ENCODE results near the gene PTPRQ. TPM values are rescaled to one million over a fixed set of nuclear protein-coding genes. Genes with fewer than 3 reads are reported as not detected.

PTPRQ gene
- total RNA-seq, 1 experiment from 2014 or later, result not detected

DNA sequence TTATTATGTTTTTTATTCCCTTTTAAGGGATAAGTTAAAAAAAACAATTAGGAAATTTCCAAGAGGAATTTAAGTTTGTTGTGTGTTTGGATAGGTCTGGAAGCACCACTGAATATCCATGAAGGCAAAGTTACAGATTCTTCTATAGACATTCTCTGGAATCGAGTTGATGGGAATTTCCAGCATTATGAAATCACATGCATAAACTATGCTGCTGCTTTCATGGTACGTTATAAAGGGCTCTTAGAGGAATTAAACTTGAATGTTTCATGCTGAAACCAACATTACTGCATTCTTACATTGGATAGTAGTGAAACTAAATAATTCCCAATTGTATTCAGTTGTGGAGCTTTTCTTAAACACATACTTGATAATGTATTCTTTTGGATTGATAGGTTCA is 21.5 kb upstream of the PTPRQ start:
- no peaks in the 10 kb centered on the region for H3K9me3 ChIP-seq (ENCODE audit: insufficient read depth, low read depth)
- CTCF ChIA-PET, result no interaction called here
- no peaks in the 10 kb centered on the region for H4K20me1 ChIP-seq (ENCODE audit: insufficient read depth)
- no TSS peak for BruUV-seq (replicated peaks)
- no peaks in the 10 kb centered on the region for H3K36me3 ChIP-seq (ENCODE audit: low read depth)
- H3K27me3 ChIP-seq (ENCODE audit: insufficient read depth, low read depth), result no peaks in the 10 kb centered on the region
- POLR2A ChIA-PET (ENCODE audit: unreplicated experiment), result no interaction called here
- no peak overlapping the region for H3K4me3 ChIP-seq
- H3F3A ChIP-seq (ENCODE audit: insufficient read depth, low read depth), result no peaks in the 10 kb centered on the region
- TF ChIP-seq, protein P1, sequence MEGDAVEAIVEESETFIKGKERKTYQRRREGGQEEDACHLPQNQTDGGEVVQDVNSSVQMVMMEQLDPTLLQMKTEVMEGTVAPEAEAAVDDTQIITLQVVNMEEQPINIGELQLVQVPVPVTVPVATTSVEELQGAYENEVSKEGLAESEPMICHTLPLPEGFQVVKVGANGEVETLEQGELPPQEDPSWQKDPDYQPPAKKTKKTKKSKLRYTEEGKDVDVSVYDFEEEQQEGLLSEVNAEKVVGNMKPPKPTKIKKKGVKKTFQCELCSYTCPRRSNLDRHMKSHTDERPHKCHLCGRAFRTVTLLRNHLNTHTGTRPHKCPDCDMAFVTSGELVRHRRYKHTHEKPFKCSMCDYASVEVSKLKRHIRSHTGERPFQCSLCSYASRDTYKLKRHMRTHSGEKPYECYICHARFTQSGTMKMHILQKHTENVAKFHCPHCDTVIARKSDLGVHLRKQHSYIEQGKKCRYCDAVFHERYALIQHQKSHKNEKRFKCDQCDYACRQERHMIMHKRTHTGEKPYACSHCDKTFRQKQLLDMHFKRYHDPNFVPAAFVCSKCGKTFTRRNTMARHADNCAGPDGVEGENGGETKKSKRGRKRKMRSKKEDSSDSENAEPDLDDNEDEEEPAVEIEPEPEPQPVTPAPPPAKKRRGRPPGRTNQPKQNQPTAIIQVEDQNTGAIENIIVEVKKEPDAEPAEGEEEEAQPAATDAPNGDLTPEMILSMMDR (conservative IDR thresholded peaks at IDR 0.05), result no peak
- no peak for TF ChIP-seq EZH2 (IDR thresholded peaks at IDR 0.05; ENCODE audit: low read depth)
- no peaks in the 10 kb centered on the region for H3K79me2 ChIP-seq (ENCODE audit: low read depth)
- H3K27ac ChIP-seq, result no peak overlapping the region
- peak overlapping the region; percentile 66; the same call in 1 of the 2 replicates for H2AFZ ChIP-seq
- H3K9me2 ChIP-seq (ENCODE audit: insufficient read depth), result 0 out of 2 replicates have a peak, but pooled peaks cover 4% of the 10 kb centered on the region
- DNase-seq, result no peak
- no peaks in the 10 kb centered on the region for H3K4me1 ChIP-seq (replicated peaks; ENCODE audit: insufficient read depth)
- no peak overlapping the region for H3K4me2 ChIP-seq
- intact Hi-C loops (cut with micrococcal nuclease; ENCODE audit: unreplicated experiment), result no loop called here

DNA sequence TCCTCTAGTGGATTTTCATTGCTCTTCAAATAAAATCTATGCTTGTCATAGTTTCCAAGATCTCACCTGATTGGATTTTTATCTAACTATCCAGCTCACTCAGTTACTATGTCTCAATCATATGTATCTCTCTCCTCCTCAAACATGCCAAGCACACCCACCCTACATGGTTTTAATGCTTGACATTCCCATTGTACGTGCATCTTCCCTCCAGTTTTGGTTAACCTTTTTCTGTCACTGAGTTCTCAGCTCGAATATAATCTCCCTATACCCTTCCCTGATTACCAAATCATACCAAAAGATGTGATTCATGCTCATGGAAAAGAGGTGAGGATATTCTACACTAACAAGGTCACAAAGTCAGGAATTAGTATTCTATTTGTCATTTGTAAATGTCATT is 12.0 kb upstream of the PTPRQ start:
- Histone ChIP-seq H3K4me3 (no peak overlapping the region), H3K9me3 (ENCODE audit: insufficient read depth, low read depth) (no peaks in the 10 kb centered on the region), H4K20me1 (ENCODE audit: insufficient read depth) (no peaks in the 10 kb centered on the region), H3K36me3 (ENCODE audit: low read depth) (no peaks in the 10 kb centered on the region), H3K9me2 (ENCODE audit: insufficient read depth) (0 out of 2 replicates have a peak, but pooled peaks cover 3% of the 10 kb centered on the region), H3K4me1 (replicated peaks; ENCODE audit: insufficient read depth) (no peaks in the 10 kb centered on the region), H3K79me2 (ENCODE audit: low read depth) (no peaks in the 10 kb centered on the region), H3F3A (ENCODE audit: insufficient read depth, low read depth) (no peaks in the 10 kb centered on the region), H3K4me2 (no peak overlapping the region), H3K27me3 (ENCODE audit: insufficient read depth, low read depth) (no peaks in the 10 kb centered on the region), H2AFZ (no peak overlapping the region), H3K27ac (no peak overlapping the region)
- DNase-seq, result no peak
- intact Hi-C loops (cut with micrococcal nuclease; ENCODE audit: unreplicated experiment), result no loop called here
- ChIA-PET POLR2A (ENCODE audit: unreplicated experiment) (no interaction called here), CTCF (no interaction called here)
- TF ChIP-seq, protein P1 (conservative IDR thresholded peaks at IDR 0.05), result no peak
- no peak for TF ChIP-seq EZH2 (IDR thresholded peaks at IDR 0.05; ENCODE audit: low read depth)
- no TSS peak for BruUV-seq (replicated peaks)

DNA sequence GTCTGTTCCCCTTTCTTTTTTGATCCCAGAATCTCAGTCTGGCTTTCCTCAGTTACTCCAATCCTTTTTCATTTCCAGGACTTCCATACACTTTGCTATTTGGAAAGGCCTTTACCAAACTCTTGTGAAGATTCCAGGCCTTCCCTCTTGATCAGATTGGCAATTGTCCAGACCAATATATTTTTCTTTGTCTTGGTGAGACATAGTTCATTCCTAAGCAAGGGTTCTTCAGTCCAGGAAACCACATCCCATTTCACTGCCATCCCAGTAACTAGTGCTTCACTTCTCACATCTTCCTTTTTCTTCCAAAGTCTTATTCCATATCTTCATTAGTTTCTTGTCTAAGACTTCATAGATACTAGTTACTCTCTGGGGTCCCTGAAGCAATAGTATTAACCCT is 2.1 kb upstream of the PTPRQ start:
- POLR2A ChIA-PET (ENCODE audit: unreplicated experiment), result no interaction called here
- BruUV-seq (replicated peaks), result no TSS peak
- no peak overlapping the region for H3K4me2 ChIP-seq

More for the DNA sequence above, 2.1 kb upstream of the PTPRQ start:
- peak overlapping the region; percentile 25; the same call in 1 of the 2 replicates for H2AFZ ChIP-seq
- no peaks in the 10 kb centered on the region for H3K79me2 ChIP-seq (ENCODE audit: low read depth)
- H3K4me3 ChIP-seq, result no peak overlapping the region
- TF ChIP-seq EZH2 (IDR thresholded peaks at IDR 0.05; ENCODE audit: low read depth), result no peak
- TF ChIP-seq, protein P1 (conservative IDR thresholded peaks at IDR 0.05), result no peak
- intact Hi-C loops (cut with micrococcal nuclease; ENCODE audit: unreplicated experiment), result no loop called here
- no peak overlapping the region for H3K27ac ChIP-seq
- H3F3A ChIP-seq (ENCODE audit: insufficient read depth, low read depth), result no peaks in the 10 kb centered on the region
- CTCF ChIA-PET, result no interaction called here
- no peaks in the 10 kb centered on the region for H3K27me3 ChIP-seq (ENCODE audit: insufficient read depth, low read depth)
- H3K36me3 ChIP-seq (ENCODE audit: low read depth), result no peaks in the 10 kb centered on the region
- DNase-seq, result no peak
- no peaks in the 10 kb centered on the region for H3K4me1 ChIP-seq (replicated peaks; ENCODE audit: insufficient read depth)
- no peaks in the 10 kb centered on the region for H3K9me2 ChIP-seq (ENCODE audit: insufficient read depth)
- no peaks in the 10 kb centered on the region for H4K20me1 ChIP-seq (ENCODE audit: insufficient read depth)
- H3K9me3 ChIP-seq (ENCODE audit: insufficient read depth, low read depth), result 0 out of 2 replicates have a peak, but pooled peaks cover 5% of the 10 kb centered on the region

Measured in PC-9 (cell line).